Bronchial epithelial cell (primary cell): Measurements from ENCODE around the gene SAMHD1. TPM values are rescaled to one million over a fixed set of nuclear protein-coding genes. Genes with fewer than 3 reads are reported as not detected.
"Not testable (repeated sequence)": the region's sequence is repeated elsewhere in the genome, so short reads cannot be mapped to it uniquely, and the experiment has no call there.

ENCODE experiments used
- DNase-seq: peaks from one replicate; pipeline ENCODE4 v3.0.0-alpha.2; 2010; ENCODE audit warnings: low read depth
- FAIRE-seq: peaks from 2 replicates; lab custom pipeline; 2011; peaks lifted over from hg19 to GRCh38; lab: Jason Lieb, UNC
- H3K27me3 ChIP-seq: 2 replicates; pipeline ENCODE4 v1.5.1; 2011; ENCODE audit warnings: low read length; ENCODE audit not compliant: control insufficient read depth, insufficient read depth
- H3K36me3 ChIP-seq: 2 replicates; pipeline ENCODE4 v1.5.1; 2011; ENCODE audit warnings: low read length; ENCODE audit not compliant: control insufficient read depth, insufficient read depth
- H3K4me3 ChIP-seq: 2 replicates; pipeline ENCODE4 v1.5.1; 2011; ENCODE audit warnings: mild to moderate bottlenecking, low read depth, low read length, control low read depth
- CTCF ChIP-seq: IDR thresholded peaks from 2 replicates; pipeline ENCODE4 v1.5.1; 2011; ENCODE audit warnings: mild to moderate bottlenecking, moderate library complexity, low read length, control low read depth, inconsistent platforms; ENCODE audit not compliant: insufficient read depth, severe bottlenecking
- total RNA-seq: library from RNA; depleted of rRNA; stranded (reverse); fragments of >200 nt; gene quantifications from 2 replicates; pipeline ENCODE4 v1.2.1, GENCODE V29; 2014

SAMHD1 gene
- 1.8 and 2.2 TPM in 2 replicates for total RNA-seq

GRCh38 chr20:36951198-36951978, at the start of gene SAMHD1:
Gene SAMHD1 (minus strand): TSS chr20:36951708. CDS start chr20:36951643, 65 bp downstream.
- no peak for FAIRE-seq
- DNase-seq, result peak; percentile 88
- Histone ChIP-seq H3K36me3 (no peaks in the 10 kb centered on the region), H3K27me3 (no peaks in the 10 kb centered on the region), H3K4me3 (peak within 1 kb of the TSS; percentile 62)
- TF ChIP-seq CTCF, result peak; percentile 8

- not testable (repeated sequence) for H3K4me3 ChIP-seq, DNase-seq, FAIRE-seq, H3K27me3 ChIP-seq, H3K36me3 ChIP-seq
Observed at GRCh38 chr20:37000171-37000570, 48.7 kb upstream of the SAMHD1 start.

- no peak for TF ChIP-seq CTCF
- Histone ChIP-seq H3K4me3 (no peak overlapping the region), H3K27me3 (no peaks in the 10 kb centered on the region), H3K36me3 (no peaks in the 10 kb centered on the region)
- no peak for FAIRE-seq
- DNase-seq, result no peak
Observed at GRCh38 chr20:36998652-36999051, 47.1 kb upstream of the SAMHD1 start.

GRCh38 chr20:36997121-36997520, 45.6 kb upstream of the SAMHD1 start:
- H3K27me3 ChIP-seq, result no peaks in the 10 kb centered on the region
- no peaks in the 10 kb centered on the region for H3K36me3 ChIP-seq
- DNase-seq (no peak), FAIRE-seq (no peak)
- no peak for TF ChIP-seq CTCF
- no peak overlapping the region for H3K4me3 ChIP-seq

- not testable (repeated sequence) for H3K36me3 ChIP-seq, FAIRE-seq, H3K27me3 ChIP-seq, H3K4me3 ChIP-seq, DNase-seq
Observed at GRCh38 chr20:36994221-36994620, 42.7 kb upstream of the SAMHD1 start.

GRCh38 chr20:36992802-36993334, 41.4 kb upstream of the SAMHD1 start:
- no peaks in the 10 kb centered on the region for H3K27me3 ChIP-seq
- FAIRE-seq (no peak), DNase-seq (no peak)
- TF ChIP-seq CTCF, result no peak
- no peak overlapping the region for H3K4me3 ChIP-seq
- no peaks in the 10 kb centered on the region for H3K36me3 ChIP-seq

- Histone ChIP-seq H3K4me3 (no peak overlapping the region), H3K36me3 (no peaks in the 10 kb centered on the region), H3K27me3 (no peaks in the 10 kb centered on the region)
- no peak for TF ChIP-seq CTCF
- FAIRE-seq (no peak), DNase-seq (no peak)
Observed at GRCh38 chr20:36991703-36992102, 40.2 kb upstream of the SAMHD1 start.
